ENCODE results near the gene WDR7.

- TF ChIP-seq ZBTB33 (IDR thresholded peaks at IDR 0.05) = no peak
- no peak for TF ChIP-seq SMARCA5 (IDR thresholded peaks at IDR 0.05)
These were observed 348.7 kb downstream of the WDR7 start for GRCh38 chr18:56999823-57000222.
